Measurements from ENCODE around the gene TCAP.
A peak's percentile ranks its signal among the peaks of the same experiment; 100 is the strongest.

DNA sequence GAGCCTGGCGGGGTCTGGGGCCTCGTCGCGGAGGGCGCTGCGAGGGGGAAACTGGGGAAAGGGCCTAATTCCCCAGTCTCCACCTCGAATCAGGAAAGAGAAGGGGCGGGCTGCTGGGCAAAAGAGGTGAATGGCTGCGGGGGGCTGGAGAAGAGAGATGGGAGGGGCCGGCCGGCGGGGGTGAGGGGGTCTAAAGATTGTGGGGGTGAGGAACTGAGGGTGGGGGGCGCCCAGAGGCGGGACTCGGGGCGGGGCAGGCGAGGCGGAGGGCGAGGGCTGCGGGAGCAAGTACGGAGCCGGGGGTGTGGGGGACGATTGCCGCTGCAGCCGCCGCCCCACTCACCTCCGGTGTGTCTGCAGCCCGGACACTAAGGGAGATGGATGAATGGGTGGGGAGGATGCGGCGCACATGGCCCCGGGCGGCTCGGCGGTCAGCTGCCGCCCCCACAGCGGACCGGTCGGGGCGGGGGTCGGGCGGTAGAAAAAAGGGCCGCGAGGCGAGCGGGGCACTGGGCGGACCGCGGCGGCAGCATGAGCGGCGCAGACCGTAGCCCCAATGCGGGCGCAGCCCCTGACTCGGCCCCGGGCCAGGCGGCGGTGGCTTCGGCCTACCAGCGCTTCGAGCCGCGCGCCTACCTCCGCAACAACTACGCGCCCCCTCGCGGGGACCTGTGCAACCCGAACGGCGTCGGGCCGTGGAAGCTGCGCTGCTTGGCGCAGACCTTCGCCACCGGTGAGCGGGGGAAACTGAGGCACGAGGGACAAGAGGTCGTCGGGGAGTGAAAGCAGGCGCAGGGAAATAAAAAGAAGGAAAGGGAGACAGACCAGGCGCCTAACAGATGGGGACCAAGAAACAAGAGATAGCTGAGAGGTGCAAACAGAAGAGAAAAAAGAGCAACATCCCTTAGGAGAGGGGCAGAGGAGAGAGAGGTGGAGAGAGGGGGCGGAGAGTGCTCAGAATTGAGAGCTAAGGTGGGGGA, 3.1 kb downstream of the TCAP start, which contains the start of gene PNMT:
- TF ChIP-seq, protein P1, sequence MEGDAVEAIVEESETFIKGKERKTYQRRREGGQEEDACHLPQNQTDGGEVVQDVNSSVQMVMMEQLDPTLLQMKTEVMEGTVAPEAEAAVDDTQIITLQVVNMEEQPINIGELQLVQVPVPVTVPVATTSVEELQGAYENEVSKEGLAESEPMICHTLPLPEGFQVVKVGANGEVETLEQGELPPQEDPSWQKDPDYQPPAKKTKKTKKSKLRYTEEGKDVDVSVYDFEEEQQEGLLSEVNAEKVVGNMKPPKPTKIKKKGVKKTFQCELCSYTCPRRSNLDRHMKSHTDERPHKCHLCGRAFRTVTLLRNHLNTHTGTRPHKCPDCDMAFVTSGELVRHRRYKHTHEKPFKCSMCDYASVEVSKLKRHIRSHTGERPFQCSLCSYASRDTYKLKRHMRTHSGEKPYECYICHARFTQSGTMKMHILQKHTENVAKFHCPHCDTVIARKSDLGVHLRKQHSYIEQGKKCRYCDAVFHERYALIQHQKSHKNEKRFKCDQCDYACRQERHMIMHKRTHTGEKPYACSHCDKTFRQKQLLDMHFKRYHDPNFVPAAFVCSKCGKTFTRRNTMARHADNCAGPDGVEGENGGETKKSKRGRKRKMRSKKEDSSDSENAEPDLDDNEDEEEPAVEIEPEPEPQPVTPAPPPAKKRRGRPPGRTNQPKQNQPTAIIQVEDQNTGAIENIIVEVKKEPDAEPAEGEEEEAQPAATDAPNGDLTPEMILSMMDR (IDR thresholded peaks at IDR 0.05; ENCODE audit: insufficient read depth, low read depth, low read length), result peak; percentile 23
- TF ChIP-seq EZH2 (IDR thresholded peaks at IDR 0.05; ENCODE audit: insufficient read depth, low read length), result peak; percentile 95

Measured in astrocyte (in vitro differentiated cells and primary cell).